Non-pigmented ciliary epithelial cell (primary cell): Measurements from ENCODE around the gene MANEAL.

Experiments
- DNase-seq: peaks from one replicate; pipeline ENCODE4 v3.0.0-alpha.2; 2010; ENCODE audit warnings: low read depth

The MANEAL gene

DNA sequence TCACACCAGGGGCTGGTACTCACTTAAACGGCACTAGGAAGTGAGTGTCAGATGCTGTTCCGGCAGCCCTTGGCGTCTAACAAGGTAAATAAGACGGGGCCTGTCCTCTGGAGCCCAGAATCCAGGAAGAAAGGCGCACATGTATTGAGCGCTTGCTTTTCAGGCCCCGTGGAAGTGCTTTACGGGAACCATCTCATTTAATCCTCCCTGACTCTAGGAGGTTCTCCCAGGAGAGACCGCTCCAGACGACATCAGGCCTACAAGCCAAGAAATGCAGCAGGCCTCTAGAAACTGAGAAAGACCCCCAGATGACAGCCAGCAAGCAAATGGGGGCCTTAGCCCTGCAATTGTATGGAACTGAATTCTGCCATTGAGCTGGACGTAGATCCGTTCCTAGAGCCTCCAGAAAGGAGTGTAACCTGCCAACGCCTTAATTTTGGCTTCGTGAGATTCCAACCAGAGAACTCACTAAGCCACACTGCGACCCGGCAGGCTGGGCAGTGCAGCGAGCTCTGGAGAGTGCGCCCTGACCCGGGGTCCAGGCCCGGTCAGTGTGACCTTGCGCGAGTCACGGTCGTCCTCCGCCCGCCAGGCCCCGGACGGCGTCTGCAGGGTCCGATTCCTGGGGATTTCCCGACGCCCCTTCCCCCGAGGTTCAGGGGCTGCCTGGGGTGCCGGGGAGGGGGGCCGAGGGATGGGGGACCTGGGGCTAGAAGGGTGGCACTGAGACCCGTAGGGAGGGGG is 532 bp upstream of the MANEAL start:
- DNase-seq = no peak

DNA sequence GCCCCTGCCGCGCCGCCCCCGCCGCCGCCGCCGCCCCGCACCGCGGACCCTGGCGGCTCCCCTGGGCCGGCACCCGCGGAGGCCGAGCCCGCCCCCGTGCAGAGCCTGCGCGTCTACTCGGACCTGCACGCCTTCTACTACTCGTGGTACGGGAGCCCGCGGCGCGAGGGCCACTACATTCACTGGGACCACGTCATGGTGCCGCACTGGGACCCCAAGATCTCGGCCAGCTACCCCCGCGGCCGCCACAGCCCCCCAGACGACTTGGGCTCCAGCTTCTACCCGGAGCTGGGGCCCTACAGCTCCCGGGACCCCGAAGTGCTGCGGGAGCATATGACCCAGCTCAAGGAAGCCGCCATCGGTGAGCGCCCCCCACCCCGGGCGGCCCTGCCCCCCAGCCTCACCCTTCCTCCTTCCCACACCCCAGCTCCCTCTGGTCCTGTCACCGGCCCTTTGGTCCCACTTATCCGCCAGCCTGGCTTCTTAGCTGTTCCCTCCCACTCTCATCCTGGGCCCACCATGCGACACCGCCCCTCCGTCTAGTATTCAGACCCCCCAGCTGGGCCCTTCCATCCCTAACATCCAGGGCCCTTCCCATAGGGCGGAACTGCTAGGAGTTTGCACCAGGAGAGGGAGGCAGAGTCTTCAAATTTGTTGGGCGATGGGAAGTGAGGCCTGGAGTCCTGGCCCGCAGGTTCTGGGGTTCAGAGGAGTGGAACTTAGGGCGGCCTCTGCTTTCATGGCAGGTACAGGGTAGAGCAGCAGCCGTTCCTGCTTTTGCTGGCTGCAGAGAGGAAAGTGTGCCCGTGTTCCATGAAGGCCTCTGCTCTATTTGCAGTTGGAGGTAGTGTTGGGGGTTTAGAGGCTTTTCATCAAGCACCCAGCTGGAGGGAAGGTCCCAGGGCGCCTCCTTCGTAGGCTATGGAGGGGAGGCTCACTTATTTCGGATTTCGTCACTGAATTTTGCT is 1.0 kb downstream of the MANEAL start:
- DNase-seq = no peak

DNA sequence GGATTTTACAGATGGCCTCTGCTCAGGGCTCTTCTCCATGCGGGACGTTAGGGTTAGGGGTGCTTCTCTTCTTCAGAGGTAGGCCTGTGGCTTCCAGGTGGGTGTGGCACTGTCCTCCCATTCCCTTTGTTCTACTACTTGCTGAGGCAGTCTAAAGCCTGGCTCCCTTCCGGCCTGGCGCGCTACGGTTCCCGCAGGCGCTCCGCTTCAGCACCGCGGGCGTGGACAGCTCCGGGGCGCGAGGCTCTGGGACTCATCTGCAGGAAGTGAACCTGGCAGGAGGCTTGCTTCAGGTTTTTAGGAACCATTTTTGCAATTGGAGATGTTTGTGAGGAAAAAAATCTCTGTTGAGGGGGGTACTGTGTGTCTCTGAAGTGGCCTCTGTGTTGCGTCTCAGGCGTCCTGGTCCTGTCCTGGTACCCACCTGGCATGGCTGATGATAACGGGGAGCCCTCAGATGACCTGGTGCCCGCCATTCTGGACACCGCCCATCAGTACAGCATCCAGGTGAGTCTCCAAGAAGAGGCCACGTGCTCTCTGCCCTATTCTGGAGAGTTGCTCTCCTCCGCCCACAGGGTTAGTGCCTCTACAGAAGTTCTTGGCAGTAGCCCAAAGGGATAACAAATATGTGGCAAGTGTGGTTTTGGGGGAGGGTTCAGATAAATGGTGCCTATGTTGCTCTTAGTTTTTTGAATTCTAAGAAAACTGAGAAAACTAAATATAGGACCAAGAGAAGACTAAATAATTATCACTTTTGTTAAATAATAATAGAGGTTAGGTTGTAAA is 1.9 kb downstream of the MANEAL start:
- DNase-seq = no peak

DNA sequence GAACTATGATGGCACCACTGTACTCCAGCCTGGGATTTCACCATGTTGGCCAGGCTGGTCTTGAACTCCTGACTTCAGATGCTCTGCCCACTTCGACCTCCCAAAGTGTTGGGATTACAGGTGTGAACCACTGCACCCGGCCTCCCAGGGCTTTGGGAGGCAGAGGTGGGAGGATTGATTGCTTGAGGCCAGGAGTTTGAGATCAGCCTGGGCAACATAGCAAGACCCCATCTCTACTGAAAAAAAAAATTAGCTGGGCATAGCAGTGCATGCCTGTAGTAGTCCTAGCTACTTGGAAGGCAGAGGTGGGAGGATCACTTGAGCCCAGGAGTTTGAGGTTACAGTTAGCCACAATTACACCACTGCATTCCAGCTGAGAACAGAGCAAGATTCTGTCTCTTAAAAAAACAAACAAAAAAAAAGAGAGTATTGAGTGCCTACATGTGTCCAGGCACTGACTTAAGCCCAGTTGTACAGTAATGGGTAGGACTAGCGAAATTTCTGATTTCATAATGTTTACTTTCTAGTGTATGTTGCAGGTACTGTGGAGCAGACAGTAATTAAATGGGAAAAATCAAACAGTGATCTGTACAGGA is 4.2 kb downstream of the MANEAL start:
- peak; percentile 65 for DNase-seq

DNA sequence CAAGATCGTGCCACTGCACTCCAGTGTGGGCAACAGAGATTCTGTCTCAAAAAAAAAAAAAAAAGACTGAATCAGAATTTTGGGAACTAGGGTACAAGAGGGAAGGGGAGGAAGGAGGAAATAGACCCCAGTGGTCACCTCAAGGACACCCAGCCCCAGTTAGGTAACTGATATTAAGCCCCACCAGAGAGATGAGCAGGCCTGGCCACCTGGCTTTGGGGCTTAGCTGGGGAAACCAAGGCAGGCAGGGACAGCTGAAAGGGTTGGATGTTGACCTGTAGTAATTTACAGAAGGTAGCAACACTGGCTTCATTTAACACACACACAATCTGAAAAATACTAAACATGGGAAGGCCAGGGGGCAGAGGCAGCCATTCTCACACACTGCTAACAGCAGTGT is 8.8 kb downstream of the MANEAL start:
- DNase-seq = no peak

DNA sequence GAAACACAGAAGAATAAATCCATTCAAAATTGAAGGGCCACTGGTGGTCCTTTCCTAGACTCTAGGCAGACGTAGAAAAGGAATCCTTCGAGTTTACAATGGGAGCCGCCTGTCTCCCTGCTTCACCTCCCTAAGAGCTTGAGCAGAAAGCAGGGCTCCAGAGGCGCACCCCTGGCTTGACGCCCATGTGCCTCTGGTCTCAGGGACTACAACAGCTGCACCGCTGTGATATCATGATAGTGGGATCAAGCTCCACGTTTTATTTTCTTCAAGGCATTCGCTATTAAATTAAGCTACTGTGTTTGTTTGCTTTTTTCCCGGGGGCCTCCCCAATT is 13.5 kb downstream of the MANEAL start:
- DNase-seq = no peak

DNA sequence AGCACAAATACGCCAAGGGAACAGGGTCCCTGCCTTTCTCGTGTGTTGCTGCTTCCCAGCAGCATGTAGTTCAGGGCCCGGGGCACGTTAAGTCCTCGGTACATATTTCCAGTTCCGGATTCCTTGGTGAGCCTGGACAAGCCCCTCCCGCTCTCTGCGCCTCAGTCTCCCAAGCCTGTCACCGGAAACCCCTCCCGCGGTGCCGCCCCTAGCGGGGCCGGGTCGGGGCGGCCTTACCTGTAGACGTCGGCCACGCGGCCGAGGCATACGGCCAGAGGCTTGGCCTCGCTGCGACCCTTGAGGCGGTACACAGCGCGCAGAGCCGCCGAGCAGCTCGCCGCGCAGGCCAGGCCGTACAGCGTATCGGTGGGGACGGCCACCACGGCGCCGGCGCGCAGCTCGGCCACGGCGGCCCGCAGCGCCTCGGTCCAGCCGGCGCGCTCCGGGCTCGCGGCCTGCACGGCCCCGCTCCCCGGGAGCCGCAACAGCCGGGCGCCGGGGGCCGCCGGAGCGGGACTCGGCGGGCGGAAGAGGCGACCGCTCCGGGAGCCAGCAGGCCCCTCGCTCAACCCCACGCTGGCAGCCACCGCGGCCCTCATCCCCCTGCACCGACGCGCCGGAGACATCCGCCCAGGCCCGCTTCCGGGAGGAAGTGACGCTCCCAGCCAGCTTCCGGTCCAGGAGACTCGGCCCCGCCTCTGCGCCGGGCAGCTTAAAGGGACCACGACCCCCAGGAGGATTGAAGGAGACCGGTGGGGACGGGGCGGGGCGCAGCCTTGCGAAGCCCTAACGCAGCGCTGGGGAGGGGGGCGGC is 14.1 kb downstream of the MANEAL start, which contains the start of the genes C1orf122 and YRDC:
C1orf122 (plus strand) TSS at position 236 of the 814 bp plus-strand sequence. CDS start 615 bp downstream, outside the sequence.
YRDC (minus strand) TSS at position 654 of the 814 bp plus-strand sequence; CDS start at position 626, 28 bp downstream.
- peak; percentile 53 for DNase-seq

DNA sequence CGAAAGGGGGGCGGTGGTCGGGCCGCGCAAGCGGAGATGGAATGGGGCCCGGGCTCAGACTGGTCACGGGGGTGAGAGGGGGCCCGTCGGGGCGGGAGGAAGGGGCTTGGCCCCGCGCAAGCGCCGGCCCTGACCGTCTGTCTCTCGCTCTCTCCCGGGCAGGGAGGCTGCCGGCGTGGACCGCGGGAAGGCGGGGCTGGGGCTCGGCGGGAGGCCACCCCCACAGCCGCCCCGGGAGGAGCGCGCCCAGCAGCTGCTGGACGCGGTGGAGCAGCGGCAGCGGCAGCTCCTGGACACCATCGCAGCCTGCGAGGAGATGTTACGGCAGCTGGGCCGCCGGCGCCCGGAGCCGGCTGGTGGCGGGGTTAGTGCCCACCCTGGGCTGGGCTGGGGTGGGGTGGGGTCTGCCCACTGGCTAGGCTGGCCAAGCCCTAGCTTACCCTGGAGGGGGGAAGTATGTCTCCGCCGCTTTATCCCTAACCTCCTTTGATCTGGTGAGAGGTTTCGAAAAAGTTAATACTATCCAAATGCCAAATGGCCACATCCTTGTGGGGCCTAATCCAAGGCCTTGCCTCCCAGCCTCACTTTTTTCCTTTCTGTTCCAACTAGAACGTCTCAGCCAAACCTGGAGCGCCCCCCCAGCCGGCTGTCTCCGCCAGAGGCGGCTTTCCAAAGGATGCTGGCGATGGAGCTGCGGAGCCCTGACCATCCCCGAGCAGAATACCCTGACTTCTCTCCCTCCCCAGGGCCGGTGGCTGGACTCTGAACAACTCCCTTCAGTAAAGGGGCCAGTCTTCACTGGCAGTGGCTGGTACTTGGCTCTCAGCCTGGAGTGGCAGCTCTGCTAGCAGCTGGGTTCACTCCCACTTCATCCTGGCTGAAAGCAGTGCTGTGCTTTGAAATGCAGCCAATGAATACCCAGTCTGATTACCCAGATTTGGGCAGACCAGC is 15.0 kb downstream of the MANEAL start:
- no peak for DNase-seq

DNA sequence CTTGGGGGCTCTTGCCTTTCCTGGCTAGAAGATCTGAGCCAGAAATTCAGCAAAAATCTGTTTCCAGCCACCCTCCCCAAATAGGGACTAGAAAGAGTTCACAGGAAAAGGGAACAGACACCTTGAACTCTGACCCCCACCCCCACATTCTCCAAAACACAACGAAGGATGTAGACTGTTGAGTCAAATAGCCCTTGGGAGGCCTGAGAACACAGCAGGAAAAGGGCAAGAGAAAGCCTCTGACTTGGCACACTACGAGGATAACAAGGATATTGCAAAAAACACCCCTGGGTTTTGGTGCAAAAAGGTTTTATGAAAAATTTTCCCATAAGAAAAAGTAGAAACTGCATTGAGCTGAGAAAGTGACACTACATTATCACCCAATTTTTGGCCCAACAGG is 16.3 kb downstream of the MANEAL start:
- no peak for DNase-seq

DNA sequence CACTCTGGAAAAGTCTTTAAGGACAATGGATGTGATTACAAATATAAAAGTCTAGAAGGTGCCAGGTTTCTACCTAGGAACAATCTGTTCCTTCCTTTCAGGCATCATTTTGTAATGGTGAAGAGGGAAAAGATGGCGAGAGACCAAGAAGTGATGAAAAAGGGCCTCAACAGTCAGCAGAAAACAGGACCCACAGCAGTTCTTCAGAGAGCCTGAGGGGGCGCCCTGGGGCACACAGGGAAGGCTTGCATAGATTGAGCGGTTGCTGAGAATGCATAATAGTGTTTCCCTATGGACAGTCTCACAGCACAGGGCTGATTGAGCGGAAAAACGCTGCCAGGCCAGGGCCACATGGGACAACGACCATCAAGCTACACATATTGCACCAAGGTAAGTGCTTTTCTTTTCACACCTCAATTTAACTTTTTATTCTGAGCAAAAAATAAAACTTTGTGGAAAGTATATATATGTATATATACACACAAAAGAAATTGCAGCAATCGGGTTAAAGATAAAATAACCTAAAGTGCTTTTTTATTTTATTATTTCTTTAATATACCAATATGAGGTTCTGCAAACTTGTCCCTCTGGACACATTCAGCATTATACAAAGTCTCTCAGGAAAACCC is 17.5 kb downstream of the MANEAL start:
- DNase-seq = no peak

DNA sequence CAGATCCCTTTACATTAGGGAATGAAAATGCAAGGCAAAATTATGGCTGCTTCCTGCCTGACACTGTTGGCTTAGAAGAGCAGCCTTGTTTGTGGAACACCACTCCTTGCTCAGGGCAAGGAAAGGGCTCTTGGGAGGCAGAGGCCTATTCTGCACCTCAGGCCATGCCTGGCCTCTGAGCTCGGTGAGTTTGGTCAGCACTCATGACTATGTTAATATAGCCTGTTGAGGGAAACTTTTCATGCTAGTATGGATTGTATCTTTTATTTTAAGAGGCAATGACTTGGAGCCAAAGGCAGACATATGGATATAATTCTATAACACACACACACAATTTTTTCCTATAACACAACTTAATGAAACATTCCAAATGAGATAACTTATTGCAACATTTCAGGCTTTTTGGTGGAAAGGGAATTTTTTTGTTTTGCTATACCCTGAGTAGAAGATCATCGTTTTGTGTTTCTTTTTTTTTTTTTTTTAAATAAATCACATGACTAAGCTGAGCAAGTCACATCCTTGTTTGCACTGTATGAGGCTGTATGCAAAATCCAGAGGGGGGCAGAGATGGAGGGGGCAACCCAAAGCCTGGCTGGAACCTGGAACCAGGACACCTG is 20.0 kb downstream of the MANEAL start:
- no peak for DNase-seq

DNA sequence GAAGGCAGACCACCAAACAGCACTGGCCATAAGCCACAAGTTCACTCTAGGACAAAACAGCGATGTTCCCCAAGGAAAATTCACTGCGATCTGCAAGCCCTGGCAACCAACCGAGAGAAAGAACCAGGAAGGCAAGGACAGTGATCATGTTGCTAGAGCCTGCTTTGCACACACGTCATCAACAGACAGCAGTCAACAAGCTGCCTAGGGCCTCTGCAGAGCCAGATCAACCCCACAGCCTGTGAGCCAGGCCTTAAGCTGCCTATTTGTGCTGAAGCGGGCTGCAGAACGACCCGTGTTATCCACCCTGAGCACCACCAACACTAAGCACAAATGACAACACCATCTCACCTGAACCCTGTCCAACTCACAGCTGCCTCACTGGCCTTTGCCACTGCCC is 20.6 kb downstream of the MANEAL start:
- no peak for DNase-seq

DNA sequence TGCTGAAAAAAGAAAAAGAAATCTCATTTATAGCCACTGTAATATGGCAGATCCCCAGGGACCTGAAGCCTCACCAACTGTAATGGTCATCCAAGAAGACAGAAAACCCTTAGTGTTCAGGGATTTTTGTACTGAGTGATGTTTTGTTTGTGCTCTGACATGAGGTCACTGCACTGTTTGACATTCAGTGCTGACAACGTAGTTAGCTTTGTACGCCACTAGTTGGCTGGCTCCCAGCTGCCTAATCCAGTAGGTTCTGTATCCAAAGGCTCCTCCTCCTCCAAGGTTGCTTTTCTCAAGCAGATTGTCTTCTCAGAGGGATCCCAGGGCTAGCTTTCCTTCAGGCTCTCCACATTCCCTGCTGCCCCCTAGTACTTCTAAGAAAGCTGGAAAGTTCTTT is 23.8 kb downstream of the MANEAL start:
- no peak for DNase-seq

DNA sequence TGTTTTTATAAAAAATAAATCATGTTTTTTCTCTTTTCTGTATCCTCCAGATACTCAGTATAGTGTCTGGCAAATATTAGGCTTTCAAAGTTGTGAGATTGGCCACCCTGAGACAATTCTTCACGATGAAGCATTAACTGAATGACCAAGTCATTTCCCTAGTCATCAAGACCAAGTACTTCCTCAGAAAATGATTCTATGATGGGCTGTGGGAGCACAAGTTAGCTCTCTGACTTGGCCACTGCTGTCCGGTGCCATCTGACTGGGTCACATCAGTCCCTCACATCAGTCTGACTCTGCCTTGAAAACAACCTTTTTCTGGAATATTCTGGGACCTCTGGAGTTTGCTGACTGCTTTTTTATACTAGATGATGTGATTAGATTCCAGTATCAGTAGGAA is 27.8 kb downstream of the MANEAL start:
- no peak for DNase-seq

DNA sequence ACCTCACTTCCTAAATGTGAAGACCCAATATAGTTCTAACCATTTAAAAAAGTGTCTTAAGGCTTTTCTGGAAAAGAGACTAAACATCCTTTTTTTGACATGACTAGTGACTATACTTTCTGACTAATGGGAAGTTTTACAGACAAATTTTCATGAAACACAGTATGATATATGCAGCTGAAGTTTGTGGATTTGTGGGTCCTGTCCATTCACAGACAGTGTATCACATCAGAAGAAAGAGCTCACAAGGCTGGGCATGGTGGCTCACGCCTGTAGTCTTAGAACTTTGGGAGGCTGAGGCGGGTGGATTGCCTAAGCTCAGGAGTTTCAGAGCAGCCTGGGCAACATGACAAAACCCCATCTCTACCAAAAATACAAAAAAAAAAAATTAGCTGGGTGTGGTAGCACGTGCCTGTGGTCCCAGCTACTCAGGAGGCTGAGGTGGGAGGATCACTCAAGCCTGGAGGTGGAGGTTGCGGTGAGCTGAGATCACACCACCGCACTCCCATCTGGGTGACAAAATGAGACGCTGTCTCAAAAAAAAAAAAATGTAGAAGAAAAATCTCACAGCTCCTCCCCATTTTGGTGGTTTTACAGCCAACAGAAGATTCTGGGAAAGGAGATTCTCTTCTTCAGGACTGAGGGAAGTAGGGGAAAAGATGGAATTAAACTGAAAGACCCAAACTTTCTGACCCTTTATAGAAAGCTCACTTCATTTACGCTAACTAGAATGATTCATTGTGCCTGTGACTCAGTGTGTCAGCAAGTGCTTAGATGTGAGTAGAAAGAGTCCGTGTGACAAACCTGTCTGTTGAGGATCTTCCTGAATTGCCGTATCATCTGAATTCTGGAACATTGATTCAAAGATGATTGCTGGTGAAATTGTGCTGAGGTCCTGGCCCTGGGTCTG is 29.5 kb downstream of the MANEAL start:
- DNase-seq = no peak

DNA sequence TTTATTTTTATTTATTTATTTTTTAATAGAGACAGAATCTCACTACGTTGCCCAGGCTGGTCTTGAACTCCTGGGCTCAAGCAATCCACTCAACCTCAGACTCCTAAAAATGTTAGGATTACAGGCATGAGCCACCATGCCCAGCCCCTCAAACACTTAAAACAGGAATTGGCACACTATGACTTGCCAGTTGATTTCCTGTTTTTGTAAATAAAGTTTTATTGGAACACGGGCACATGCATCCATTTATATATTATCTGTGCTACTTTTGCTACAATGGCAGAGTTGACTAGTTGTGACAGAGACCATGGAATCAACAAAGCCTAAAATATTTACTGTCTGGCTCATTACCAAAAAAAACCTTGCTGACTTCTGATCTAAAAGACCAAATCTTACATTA is 30.4 kb downstream of the MANEAL start:
- no peak for DNase-seq

DNA sequence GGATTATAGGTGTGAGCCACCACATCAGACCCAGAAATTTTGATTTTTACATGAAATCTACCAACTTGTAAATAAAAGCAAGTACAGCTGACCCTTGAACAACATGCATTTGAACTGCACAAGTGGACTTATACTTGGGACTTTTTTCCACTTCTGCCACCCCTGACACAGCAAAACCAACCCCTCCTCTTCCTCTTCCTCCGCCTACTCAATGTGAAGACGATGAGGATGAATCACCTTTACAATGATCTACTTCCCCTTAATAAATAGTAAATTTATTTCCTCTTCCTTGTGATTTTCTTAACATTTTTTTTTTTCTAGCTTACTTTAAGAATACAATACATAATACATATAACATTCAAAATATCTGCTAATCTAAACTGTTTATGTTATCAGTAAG is 31.9 kb downstream of the MANEAL start:
- no peak for DNase-seq
